ENCODE measurements around the gene POU6F1.
A peak's percentile ranks its signal among the peaks of the same experiment; 100 is the strongest.

DNA sequence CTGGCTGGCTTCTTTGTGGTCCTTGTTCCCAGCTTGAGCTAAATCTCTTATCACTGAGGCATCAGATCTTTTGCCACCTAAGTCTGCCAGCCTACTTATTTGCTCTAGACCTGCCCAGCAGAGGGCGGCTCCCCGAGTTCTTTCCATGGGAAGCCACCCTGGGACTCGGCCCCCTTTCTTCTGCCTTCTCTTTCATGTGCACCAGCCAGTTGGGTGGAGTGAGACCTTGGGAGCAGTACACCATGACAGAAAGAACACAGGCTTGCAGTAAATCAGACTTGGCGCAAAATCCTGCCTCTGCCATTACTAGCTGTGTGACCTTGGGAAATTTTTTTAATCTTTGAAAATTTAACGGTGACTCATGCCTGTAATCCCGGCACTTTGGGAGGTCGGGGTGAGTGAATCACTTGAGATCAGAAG is 44.9 kb upstream of the POU6F1 start:
- TF ChIP-seq CTCF (conservative IDR thresholded peaks at IDR 0.05 in 1 of 2, IDR thresholded peaks at IDR 0.05 in 1 of 2; ENCODE audit: low read depth in 1 of 2, low read length in 2 of 2): peak; percentile 23 to 57
- TF ChIP-seq EZH2 (IDR thresholded peaks at IDR 0.05; ENCODE audit: low read length, missing control alignments): no peak
